Right ventricle myocardium inferior (tissue), 1 donor: Measurements from ENCODE around the gene NLRC5. TPM values are rescaled to one million over a fixed set of nuclear protein-coding genes. Genes with fewer than 3 reads are reported as not detected.
"Not testable (repeated sequence)": the region's sequence is repeated elsewhere in the genome, so short reads cannot be mapped to it uniquely, and the experiment has no call there.

ENCODE experiments used
- ATAC-seq: fragments of 200-7000 bp; cut with Tn5 transposase; one replicate; pipeline ENCODE4 v1.9.1; 2020; ENCODE audit warnings: mild to moderate bottlenecking, moderate library complexity
- DNase-seq: peaks from one replicate; pipeline ENCODE4 v3.0.0; 2021; ENCODE audit errors: missing footprints
- intact Hi-C: fragments of 100-400 bp; cut with DNase I; formaldehyde crosslinking; loops from one replicate; pipeline ENCODE4 v1.11.0; 2022
- total RNA-seq: library from RNA; stranded (reverse); fragmentation: NEBNext Ultra II Directional; extraction: Animal tissue kit (Norgen Biotek cat#: 25700); gene quantifications from one replicate; pipeline ENCODE4 v1.2.1, GENCODE V29; 2021
- donor health status: DM: no; HTN: yes; CAD: no; lungs with severe emphysema.

NLRC5 gene
- total RNA-seq, 1 donor from 2014 or later = 8.6 TPM

DNA sequence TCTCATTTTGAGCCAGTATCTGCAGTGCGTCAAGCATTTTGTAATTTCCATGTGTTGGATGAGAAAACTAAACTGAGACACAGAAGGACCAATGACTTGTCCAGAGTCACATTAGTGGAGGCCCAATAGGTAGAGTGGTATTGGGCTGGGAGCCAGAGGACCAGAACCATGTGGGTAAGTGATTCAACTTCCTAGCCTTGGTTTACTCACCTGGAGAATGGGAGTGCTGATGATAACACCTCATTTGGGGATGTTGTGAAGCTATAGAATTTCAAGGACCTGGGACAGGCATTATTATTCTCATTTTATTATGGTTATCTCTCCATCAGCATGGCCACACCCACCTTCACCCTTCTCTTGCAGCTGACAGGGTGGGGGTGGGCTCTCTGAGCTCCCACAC lies 111.1 kb downstream of the NLRC5 start:
- intact Hi-C loops = no loop called here
- ATAC-seq = no peak

DNA sequence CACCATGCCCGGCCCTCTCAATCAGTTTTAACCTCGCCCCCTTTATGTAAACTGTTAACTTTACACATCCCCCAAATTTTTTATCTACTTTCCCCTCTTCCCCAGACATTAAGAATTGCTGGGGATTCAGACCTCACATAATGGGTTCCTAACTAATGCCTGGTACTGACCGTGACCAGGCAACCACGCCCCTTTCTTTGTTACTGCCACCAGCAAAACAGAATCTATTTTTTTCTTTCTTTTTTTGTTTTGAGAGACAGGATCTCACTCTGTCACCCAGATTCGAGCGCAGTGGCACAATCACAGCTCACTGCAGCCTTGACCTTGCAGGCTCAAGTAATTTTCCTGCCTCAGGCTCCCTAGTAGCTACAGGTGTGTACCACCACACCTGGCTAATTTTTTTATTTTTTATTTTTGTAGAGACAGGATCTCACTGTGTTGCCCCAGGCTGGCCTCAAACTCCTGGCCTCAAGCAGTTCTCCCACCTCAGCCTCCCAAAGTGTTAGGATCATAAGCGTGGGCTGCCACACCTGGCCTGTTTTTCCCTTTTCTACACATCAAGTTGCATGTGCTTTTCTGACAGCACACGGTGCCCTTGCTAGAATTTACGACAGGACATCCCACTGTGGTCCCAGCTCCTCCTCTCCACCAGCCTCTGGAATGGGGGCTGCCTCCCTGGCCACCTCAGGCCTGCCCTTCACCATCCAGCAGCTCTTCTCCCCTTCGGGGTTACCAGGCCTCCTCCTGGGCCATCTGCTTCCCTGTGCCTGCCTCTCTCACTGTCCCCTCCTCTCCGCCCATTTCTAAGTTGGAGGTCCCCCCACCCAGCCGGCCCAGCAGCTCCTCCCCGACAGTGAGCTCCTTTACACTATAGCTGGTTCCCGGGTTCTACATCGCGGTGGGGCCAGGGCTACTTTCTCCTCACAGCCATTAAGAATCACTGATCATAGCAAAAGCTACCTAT lies 113.8 kb downstream of the NLRC5 start:
- ATAC-seq (no peak), DNase-seq (no peak)
- intact Hi-C loops = no loop called here

More for the DNA sequence above, 111.1 kb downstream of the NLRC5 start:
- DNase-seq = no peak

DNA sequence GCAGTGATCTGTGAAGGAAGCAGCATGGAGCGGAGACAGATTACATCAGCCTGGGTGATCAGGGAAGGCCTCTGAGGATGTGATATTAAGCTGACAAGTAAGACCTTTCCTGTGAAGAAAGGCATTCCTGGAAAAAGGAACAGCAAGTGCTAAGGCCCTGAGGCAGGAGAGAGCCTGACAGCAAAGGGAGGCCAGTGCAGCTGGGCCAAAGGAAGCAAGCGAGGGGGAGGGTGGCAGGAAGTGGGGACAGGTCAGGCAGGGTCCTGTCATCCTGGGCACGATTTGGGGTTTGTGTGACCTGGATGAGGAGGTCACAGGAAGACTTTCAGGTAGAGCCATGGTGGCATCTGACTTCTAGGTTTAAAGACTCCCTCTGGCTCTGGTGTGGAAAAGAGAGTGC lies 115.3 kb downstream of the NLRC5 start:
- intact Hi-C loops = no loop called here
- no peak for ATAC-seq
- DNase-seq = no peak

DNA sequence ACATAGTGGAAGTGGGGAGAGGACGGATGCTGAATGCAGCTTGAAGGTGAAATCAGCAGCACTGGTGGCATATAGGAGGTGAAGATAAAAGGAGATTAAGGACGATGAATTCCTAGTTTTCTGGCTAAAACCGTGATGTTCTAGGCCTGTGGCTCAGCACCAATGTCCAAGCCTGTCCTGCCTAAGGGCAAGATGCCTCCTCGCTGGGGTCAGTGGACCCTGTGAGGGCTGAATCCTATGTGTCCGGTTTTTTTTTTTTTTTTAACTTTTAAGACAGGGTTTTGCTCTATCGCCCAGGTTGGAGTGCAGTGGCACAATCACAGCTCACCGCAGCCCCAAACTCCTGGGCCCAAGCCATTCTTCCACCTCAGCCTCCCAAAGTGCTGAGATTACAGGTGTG lies 115.8 kb downstream of the NLRC5 start:
- intact Hi-C loops = no loop called here
- DNase-seq (no peak), ATAC-seq (no peak)

DNA sequence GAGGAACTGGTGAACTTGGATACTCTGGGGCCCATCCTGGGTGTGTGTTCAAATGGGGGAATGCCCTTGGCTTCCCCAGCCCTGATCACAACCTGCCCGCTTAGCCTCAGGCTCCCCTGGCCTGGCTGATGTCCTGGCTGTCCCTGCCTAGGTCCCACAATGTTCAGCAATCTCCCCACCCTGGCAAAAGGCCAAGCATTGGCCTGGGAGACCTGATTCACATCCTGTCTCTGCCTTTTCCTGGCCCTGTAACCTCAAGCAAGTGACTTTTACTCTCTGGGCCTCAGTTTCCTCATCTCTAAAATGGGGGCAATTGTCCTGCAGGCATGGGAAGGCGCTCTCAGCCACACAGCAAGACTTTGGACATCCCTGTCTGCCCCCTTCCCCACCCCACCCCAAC lies 117.4 kb downstream of the NLRC5 start:
- intact Hi-C loops = no loop called here
- DNase-seq = no peak
- no peak for ATAC-seq

DNA sequence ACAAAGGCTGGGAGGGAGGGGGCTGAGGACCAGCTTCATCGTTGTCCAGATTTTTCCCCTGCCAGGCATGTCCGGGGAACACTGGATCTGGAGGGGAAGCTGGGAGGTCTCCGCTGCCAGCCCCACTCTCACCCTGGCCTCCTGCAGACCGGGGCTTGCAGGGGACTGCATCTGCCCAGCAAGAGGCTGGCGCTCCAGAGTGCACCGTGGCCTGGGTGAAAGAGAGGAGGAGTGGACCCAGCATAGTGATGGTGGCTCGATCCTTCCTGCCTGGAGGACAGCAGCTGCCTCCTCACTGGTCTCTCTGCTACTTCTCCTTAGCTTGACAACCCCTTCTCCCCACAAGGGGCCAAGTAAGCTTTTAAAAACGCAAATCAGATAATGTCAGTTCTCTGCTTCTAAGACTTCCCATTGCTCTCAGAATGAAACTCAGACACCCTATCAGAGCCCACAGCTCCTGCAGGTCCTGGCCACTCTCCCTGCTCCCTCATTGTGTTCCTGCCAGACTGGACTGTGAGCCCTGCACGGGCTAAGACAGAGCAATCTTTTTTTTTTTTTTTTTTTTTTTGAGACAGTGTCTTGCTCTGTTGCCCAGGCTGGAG lies 118.1 kb downstream of the NLRC5 start:
- no peak for ATAC-seq
- DNase-seq = no peak
- intact Hi-C loops = no loop called here

DNA sequence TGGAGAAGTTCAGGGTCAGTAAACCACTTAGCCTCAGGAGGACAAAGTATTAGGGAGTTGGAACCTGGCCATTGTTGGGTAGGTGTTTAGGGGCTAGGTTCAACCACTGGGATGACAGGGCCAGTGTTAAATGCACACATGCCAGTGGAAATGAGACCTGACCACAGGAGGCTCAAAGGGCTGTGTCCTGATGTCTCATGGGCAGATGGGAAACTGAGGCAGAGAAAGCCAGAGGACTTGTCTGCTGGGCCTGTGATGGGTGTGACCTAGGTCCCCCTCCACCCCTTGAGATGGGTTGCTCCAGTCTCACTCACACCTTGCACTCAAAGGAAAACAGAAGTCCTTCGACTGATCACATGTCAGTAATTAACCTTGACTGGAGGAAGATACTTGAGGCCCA lies 119.1 kb downstream of the NLRC5 start:
- no peak for DNase-seq
- ATAC-seq = no peak
- intact Hi-C loops = no loop called here

DNA sequence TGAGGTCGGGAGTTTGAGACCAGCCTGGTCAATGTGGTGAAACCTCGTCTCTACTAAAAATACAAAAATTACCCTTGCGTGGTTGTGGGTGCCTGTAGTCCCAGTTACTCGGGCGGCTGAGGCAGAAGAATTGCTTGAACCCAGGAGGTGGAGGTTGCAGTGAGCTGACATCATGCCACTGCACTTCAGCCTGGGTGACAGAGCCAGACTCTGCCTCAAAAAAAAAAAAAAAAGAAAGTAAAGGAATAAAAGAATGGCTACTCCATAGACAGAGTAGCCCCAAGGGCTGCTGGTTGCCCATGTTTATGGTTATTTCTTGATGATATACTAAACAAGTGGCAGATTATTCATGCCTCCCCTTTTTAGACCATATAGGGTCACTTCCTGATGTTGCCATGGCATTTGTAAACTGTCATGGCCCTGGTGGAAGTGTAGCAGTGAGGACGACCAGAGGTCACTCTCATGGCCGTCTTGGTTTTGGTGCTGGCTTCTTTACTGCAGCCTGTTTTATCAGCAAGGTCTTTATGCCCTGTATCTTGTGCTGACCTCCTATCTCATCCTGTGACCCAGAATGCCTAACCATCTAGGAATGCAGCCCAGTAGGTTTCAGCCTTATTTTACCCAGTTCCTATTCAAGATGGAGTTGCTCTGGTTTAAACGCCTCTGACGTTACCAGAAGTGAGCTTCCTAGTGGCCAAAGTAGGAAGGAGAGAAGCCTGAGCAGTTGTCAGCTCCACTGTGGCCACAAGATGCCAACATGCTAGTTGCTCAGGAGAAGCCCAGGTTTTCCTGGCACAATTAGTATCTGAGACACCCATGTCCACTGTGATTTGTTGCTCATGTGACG lies 120.1 kb downstream of the NLRC5 start:
- intact Hi-C loops = not testable (repeated sequence)

DNA sequence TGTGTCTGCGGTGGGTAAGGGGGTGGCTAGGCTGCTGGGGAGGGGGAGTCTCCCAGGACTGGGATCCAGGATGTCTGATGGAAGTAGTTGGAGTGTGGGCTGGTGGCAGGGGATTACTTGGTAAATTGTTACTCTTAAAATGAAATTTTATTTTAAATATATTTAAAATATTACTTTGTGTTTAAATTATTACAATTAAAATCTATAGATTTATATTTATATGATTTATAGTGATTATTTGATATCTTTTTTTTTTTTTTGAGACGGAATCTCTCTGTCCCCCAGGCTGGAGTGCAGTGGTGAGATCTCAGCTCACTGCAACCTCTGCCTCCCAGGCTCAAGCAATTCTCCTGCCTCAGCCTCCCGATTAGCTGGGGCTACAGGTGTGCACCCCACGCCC lies 121.6 kb downstream of the NLRC5 start:
- ATAC-seq (no peak), DNase-seq (no peak)
- intact Hi-C loops = no loop called here

More for the DNA sequence above, 120.1 kb downstream of the NLRC5 start:
- not testable (repeated sequence) for ATAC-seq, DNase-seq

DNA sequence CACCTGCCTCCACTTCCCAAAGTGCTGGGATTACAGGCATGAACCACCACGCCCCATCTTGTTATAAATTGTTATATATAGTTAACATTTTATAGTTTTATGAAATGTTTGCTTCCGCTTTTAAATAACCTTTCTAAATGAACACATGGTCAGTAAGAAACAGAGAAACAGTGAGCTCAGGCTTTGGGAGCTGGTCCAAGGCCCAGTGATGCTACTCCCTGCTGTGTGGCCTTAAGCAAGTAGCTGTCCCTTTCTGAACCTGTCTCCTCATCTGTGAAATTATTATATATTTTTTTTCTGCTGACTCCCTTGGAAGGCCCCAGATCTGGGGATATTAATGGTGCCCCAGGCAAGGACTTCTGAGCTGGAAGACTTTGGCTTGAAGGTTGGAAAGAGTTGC lies 122.1 kb downstream of the NLRC5 start:
- ATAC-seq (no peak), DNase-seq (no peak)
- intact Hi-C loops = no loop called here

DNA sequence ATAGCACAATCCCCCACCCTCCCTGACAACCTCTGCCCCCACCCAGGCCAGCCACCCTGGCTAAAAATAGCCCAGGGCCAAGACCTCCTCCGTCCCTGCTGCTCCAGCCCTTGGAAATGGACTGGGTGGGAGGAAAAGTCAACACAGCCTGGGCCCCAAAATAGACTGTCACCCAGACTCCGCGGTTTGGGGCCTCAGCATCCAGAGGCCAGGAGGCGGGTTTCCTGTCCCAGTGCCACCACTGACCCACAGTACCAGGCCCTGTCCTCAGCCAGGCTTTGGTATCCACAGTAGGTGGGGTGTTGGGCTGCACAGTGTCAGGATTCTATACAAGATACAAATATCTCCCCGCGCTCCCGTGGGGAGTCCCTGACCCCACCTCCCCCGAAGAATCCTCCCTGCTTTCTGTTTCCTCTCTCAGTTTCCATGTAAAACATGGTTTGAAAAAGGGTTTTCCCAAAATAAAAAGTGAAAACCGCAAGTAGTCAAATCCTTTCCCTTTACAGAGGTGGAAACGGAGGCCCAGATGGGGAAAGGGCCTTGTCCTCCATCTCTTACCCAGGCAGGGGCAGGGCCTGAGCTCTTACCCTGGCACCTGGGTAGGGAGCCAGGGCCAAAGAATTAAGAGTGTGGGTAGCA lies 123.2 kb downstream of the NLRC5 start:
- intact Hi-C loops = no loop called here
- DNase-seq = peak; percentile 27
- ATAC-seq = no peak

DNA sequence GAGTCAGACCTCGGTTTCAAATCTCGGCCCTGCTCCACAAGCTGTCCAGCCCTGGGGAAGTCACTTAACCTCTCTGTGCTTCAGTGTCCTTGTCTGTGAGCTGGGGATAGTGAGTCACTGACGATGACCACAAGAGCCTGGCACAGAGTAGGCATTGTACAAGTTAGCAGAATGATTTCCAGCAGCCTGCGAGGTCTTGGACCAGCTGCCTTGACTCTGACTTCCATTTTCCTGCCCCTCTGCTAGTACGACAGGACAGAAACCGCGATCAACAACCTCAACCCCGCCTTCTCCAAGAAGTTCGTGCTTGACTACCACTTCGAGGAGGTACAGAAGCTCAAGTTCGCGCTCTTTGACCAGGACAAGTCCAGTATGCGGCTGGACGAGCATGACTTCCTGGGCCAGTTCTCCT lies 123.7 kb downstream of the NLRC5 start:
- no peak for ATAC-seq
- intact Hi-C loops = no loop called here
- DNase-seq = peak; percentile 41

DNA sequence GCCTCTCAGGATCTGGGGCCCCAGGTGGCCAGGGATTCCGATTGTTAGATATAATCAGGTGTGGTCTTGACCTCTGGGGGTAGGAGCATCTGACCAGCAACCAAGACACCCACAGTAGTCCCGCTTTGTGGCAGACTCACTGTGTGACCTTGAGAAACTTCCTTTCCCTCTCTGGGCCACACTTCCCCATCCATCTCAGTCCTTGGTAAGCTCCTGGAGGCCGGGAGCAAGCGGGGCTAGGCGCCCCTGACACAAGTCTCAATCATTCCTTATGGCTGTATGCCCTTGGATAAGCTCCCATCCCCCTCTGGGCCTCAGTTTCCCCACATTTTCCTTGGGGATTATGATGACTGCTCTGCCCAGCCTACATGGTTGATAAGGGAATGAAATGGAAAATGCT lies 124.3 kb downstream of the NLRC5 start:
- ATAC-seq (no peak), DNase-seq (peak; percentile 22)
- intact Hi-C loops = no loop called here

DNA sequence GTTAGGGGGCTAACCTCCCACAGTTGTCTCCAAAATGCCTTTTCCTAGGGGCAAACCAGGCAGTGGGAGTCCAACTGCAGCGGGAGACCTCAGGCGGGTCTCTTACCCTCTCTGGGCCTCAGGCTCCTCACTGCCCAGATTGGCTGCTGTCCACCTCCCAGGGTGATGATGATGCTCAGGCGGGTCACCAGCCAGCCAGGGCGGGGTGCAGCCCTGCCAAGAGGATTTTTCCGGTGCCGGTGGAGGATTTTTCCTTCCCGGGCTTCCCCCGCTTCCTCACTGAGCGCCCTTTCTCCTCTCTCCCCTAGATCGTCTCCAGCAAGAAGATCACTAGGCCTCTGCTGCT lies 125.8 kb downstream of the NLRC5 start:
- ATAC-seq (no peak), DNase-seq (peak; percentile 8)
- intact Hi-C loops = no loop called here

DNA sequence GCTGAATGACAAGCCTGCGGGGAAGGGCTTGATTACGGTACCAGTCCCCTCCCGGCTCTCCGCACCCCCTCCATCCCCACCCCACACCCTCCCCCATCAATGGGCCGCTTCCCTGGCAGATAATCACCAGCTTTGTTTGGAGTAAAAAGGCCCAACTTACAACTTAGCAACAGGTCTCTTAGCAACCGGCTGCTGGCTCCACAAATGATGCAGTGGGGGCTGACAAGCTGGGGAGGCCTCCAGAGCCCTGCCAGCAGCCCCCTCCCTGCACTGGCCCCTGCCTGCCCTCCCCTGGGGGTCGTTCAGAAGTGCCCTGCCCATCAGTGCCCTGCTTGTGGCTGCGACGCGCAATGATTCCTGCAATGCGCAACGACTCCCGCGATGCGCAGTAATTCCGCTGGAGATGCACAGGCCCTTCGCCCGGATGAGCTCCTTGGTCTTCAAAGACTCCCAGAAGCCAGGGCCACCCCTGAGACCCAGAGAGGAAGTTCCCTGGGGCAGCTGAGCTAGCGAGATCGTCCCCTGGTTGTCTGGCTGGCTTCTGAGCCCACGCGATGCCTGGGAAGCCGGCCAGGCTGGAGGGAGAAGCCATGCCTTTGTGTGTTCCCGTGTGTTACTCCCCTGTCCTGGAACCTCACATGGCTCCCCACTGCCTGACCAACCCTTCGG lies 126.3 kb downstream of the NLRC5 start:
- intact Hi-C loops = no loop called here
- ATAC-seq (peak; percentile 73), DNase-seq (peak; percentile 88)

DNA sequence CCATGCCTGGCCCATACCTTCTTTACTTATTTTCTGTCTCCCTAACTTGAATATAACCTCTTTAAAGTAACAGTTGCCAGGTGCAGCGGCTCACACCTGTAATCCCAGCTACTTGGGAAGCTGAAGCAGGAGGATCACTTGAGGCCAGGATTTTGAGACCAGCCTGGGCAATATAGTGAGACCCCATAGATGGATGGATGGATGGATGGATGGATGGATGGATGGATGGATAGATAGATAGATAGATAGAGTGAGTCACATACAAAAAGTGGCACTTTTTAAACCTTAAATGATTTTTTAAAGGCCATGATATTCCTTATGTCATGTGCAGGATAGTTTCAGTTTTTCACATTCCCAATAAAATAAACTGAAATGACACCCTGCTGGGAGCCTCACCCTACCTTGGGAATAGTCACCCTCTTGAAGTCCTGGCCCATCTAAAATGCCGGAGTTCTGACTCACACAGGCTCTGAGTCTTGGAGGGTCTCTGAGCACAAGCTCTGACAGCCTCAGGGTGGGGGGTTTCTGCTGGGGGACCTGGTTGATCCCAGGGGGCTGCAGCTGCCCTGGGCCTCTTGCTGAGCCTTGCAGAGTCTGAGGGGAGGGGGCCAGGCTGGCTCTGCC lies 129.2 kb downstream of the NLRC5 start:
- no peak for ATAC-seq
- no peak for DNase-seq
- intact Hi-C loops = no loop called here

DNA sequence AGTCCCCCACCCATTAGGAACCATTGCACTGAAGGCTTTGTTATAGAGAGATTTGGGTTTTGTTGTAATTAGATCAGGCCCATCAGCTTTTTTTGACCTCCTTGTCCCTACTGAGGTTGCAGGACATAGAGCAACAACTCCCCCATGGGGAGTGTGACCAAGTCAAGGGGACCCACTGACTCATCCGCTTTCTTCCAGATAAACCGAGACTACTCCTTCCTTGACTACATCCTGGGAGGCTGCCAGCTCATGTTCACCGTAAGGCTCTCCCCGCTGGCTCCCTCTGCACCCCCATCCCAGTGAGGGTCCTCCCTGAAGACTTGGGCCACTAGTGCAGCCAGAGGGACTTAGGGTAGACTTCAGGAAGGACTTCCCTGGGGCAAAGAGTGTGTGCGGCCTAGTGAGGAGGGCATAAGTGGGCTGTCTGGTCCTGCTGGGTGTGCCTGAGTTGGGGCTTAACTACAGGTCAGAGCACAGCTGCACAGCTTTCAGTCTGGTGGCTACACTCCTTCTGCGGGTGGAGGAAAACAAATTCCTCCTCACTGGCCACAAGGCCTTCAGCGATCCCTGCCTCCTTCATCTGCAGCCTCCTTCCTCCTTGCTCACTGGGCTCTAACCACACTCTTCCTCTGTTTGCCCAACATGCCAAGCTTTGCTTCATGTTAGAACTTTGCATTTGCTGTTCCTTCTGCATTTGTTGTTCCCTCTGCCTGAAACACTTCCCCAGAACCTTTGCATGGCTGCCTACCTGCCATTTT lies 134.0 kb downstream of the NLRC5 start:
- intact Hi-C loops = no loop called here

More for the DNA sequence above, 134.0 kb downstream of the NLRC5 start:
- ATAC-seq = no peak
- DNase-seq = peak; percentile 26
